HepG2 (cell line): ENCODE results near the gene ISOC2. TPM values are rescaled to one million over a fixed set of nuclear protein-coding genes. Genes with fewer than 3 reads are reported as not detected.

Experiments used
- DMAP1 ChIP-seq: IDR thresholded peaks from 2 replicates; pipeline ENCODE4 v1.6.1; 2016
- FLYWCH1 ChIP-seq: sonication (generic); formaldehyde crosslinking; IDR thresholded peaks from 2 replicates; pipeline ENCODE4 v1.8.1; 2023; ENCODE audit warnings: mild to moderate bottlenecking, missing genetic modification reagents
- HNRNPL ChIP-seq: fragments of 200-400 bp; formaldehyde crosslinking; IDR thresholded peaks from 2 replicates; pipeline ENCODE4 v1.6.1; 2017; ENCODE audit warnings: mild to moderate bottlenecking, low read depth, low read length
- IKZF1 ChIP-seq: fragments of 450-650 bp; IDR thresholded peaks from 2 replicates; pipeline ENCODE4 v1.7.1; 2016
- MED13 ChIP-seq: sonication (generic); formaldehyde crosslinking; IDR thresholded peaks from 2 replicates; pipeline ENCODE4 v1.5.0; 2020; ENCODE audit warnings: missing genetic modification reagents
- NR2C2 ChIP-seq: sonication (generic); formaldehyde crosslinking; IDR thresholded peaks from 2 replicates; pipeline ENCODE4 v1.4.0; 2020; ENCODE audit warnings: missing genetic modification reagents, mild to moderate bottlenecking, moderate library complexity, borderline replicate concordance
- NRL ChIP-seq: sonication (generic); formaldehyde crosslinking; IDR thresholded peaks from 2 replicates; pipeline ENCODE4 v1.5.0; 2020; ENCODE audit warnings: missing genetic modification reagents, mild to moderate bottlenecking, moderate library complexity, borderline replicate concordance
- SALL1 ChIP-seq: sonication (generic); formaldehyde crosslinking; IDR thresholded peaks from 2 replicates; pipeline ENCODE4 v1.8.0; 2022; ENCODE audit warnings: mild to moderate bottlenecking, missing genetic modification reagents
- SMAD3 ChIP-seq: sonication (generic); formaldehyde crosslinking; IDR thresholded peaks from 2 replicates; pipeline ENCODE4 v1.4.0; 2020; ENCODE audit warnings: missing genetic modification reagents
- THRA ChIP-seq: sonication (generic); formaldehyde crosslinking; IDR thresholded peaks from 2 replicates; pipeline ENCODE4 v1.4.0; 2020; ENCODE audit warnings: missing genetic modification reagents, borderline replicate concordance
- ZNF230 ChIP-seq: sonication (generic); formaldehyde crosslinking; IDR thresholded peaks from 2 replicates; pipeline ENCODE4 v1.4.0; 2020; ENCODE audit warnings: mild to moderate bottlenecking, missing genetic modification reagents
- ZNF335 ChIP-seq: sonication (generic); formaldehyde crosslinking; IDR thresholded peaks from 2 replicates; pipeline ENCODE4 v1.4.0; 2020; ENCODE audit warnings: missing genetic modification reagents
- ZNF33A ChIP-seq: sonication (generic); formaldehyde crosslinking; IDR thresholded peaks from 2 replicates; pipeline ENCODE4 v1.5.1; 2020; ENCODE audit warnings: missing genetic modification reagents, mild to moderate bottlenecking, moderate library complexity, borderline replicate concordance
- ZNF678 ChIP-seq: sonication (generic); formaldehyde crosslinking; IDR thresholded peaks from 2 replicates; pipeline ENCODE4 v1.4.0; 2020; ENCODE audit warnings: mild to moderate bottlenecking, missing genetic modification reagents
- ZSCAN30 ChIP-seq: sonication (generic); formaldehyde crosslinking; IDR thresholded peaks from 2 replicates; pipeline ENCODE4 v1.5.0; 2020; ENCODE audit warnings: mild to moderate bottlenecking, missing genetic modification reagents
- polyA plus RNA-seq, 8 experiments: library from polyadenylated mRNA; depleted of rRNA in 3 of 8; stranded (reverse) in 7 of 8; unstranded in 1 of 8; fragments of >200 nt; fragmentation: Illumina TruSeq in 4 of 8; extraction: Trizol in 4 of 8; gene quantifications; 2 replicates each; pipeline versions ENCODE4 v1.2.1 to v1.2.3, GENCODE V29; 2011 to 2016; ENCODE audit warnings: low read depth in 4 of 8, missing spikeins in 1 of 8, mixed read lengths in 1 of 8; ENCODE audit not compliant: insufficient read depth in 1 of 8
- total RNA-seq, 5 experiments: library from RNA; depleted of rRNA; stranded (reverse); fragments of >200 nt; fragmentation: Illumina TruSeq; extraction: Trizol; gene quantifications; 2 replicates each; pipeline ENCODE4 v1.2.3, GENCODE V29; 2016; ENCODE audit warnings: low read depth in 1 of 5
- TF ChIP-seq, protein P1 (sequence below), 2 experiments: sonication (generic) in 1 of 2; formaldehyde crosslinking in 1 of 2; IDR thresholded peaks; 2 replicates each; pipeline versions ENCODE4 v1.6.1 to v1.9.0; 2014 to 2022; ENCODE audit warnings: antibody characterized with exemption in 1 of 2, borderline replicate concordance in 1 of 2, inconsistent platforms in 1 of 2, low read depth in 1 of 2, missing genetic modification reagents in 1 of 2
- TF ChIP-seq, protein P2 (sequence below): IDR thresholded peaks from 2 replicates; pipeline ENCODE4 v1.6.1; 2018; ENCODE audit warnings: missing genetic modification reagents, mild to moderate bottlenecking, missing compliant biosample characterization
- TF ChIP-seq, protein P3 (sequence below): sonication (generic); formaldehyde crosslinking; IDR thresholded peaks from 2 replicates; pipeline ENCODE4 v1.9.0; 2021; ENCODE audit warnings: missing genetic modification reagents, borderline replicate concordance

The ISOC2 gene
- total and polyA plus RNA-seq, 2 of the 13 experiments (the other 11 are each of a cell fraction or from before 2014, with no cell fraction given): 76.8 to 105 TPM

DNA sequence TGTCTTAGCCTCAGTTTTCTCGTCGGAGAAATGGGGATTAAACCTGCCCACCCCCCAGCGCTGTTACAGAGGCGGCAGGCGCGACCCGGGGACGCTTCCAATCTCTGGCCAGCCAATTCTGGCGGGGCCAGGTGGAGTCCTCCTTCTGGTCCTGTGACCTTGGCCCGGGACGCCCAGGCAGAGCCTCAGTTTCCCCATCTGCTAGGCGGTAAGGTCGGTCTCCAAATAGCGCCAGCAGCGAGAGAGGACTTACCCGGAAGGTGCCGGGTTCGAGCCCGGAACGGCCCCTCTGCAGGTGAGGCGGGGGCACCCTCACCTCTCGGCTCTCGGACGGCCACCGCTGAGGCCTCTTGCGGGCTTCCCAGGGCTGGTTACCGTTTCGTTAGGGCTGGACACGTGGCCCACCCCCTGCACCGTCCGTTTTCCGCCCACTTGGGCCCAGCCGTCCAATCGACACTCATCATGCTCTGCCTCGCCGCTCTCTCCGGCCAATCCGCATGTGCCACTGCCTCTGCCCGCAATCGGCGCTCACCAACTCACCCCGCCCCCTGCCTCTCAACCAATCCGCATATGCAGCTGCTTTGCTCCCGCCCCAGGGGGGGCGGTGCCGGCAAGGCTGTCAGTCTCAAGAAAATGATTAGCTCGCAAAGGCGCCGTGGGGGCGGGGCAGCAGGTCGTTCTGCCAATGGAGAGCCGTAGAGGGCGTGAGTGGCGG lies at the start of gene ISOC2 (continued):
- TF ChIP-seq, protein P1, sequence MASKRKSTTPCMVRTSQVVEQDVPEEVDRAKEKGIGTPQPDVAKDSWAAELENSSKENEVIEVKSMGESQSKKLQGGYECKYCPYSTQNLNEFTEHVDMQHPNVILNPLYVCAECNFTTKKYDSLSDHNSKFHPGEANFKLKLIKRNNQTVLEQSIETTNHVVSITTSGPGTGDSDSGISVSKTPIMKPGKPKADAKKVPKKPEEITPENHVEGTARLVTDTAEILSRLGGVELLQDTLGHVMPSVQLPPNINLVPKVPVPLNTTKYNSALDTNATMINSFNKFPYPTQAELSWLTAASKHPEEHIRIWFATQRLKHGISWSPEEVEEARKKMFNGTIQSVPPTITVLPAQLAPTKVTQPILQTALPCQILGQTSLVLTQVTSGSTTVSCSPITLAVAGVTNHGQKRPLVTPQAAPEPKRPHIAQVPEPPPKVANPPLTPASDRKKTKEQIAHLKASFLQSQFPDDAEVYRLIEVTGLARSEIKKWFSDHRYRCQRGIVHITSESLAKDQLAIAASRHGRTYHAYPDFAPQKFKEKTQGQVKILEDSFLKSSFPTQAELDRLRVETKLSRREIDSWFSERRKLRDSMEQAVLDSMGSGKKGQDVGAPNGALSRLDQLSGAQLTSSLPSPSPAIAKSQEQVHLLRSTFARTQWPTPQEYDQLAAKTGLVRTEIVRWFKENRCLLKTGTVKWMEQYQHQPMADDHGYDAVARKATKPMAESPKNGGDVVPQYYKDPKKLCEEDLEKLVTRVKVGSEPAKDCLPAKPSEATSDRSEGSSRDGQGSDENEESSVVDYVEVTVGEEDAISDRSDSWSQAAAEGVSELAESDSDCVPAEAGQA (IDR thresholded peaks at IDR 0.05; ENCODE audit: low read depth): no peak
- TF ChIP-seq, protein P1 (CRISPR knock-in tag; IDR thresholded peaks at IDR 0.05; ENCODE audit: borderline replicate concordance): 0 out of 2 replicates have a peak, but pooled peaks have one; percentile 62
- TF ChIP-seq IKZF1 (no peak), NR2C2 (CRISPR knock-in tag) (peak; percentile 40; the same call in 1 of the 2 replicates), ZNF678 (CRISPR knock-in tag) (no peak), ZSCAN30 (CRISPR knock-in tag) (no peak), MED13 (CRISPR knock-in tag) (0 out of 2 replicates have a peak, but pooled peaks have one; percentile 38), SALL1 (CRISPR knock-in tag) (peak; percentile 66), DMAP1 (peak; percentile 78), SMAD3 (peak; percentile 55; the same call in 1 of the 2 replicates), ZNF230 (CRISPR knock-in tag) (peak; percentile 68; the same call in 1 of the 2 replicates), THRA (CRISPR knock-in tag) (0 out of 2 replicates have a peak, but pooled peaks have one; percentile 66), HNRNPL (peak; percentile 67; the same call in 1 of the 2 replicates), FLYWCH1 (CRISPR knock-in tag) (no peak), ZNF33A (CRISPR knock-in tag) (peak; percentile 75; the same call in 1 of the 2 replicates), NRL (CRISPR knock-in tag) (0 out of 2 replicates have a peak, but pooled peaks have one; percentile 19), ZNF335 (no peak)
- TF ChIP-seq, protein P2, sequence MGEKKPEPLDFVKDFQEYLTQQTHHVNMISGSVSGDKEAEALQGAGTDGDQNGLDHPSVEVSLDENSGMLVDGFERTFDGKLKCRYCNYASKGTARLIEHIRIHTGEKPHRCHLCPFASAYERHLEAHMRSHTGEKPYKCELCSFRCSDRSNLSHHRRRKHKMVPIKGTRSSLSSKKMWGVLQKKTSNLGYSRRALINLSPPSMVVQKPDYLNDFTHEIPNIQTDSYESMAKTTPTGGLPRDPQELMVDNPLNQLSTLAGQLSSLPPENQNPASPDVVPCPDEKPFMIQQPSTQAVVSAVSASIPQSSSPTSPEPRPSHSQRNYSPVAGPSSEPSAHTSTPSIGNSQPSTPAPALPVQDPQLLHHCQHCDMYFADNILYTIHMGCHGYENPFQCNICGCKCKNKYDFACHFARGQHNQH (CRISPR knock-in tag): peak; percentile 51; the same call in 1 of the 2 replicates
- TF ChIP-seq, protein P3, sequence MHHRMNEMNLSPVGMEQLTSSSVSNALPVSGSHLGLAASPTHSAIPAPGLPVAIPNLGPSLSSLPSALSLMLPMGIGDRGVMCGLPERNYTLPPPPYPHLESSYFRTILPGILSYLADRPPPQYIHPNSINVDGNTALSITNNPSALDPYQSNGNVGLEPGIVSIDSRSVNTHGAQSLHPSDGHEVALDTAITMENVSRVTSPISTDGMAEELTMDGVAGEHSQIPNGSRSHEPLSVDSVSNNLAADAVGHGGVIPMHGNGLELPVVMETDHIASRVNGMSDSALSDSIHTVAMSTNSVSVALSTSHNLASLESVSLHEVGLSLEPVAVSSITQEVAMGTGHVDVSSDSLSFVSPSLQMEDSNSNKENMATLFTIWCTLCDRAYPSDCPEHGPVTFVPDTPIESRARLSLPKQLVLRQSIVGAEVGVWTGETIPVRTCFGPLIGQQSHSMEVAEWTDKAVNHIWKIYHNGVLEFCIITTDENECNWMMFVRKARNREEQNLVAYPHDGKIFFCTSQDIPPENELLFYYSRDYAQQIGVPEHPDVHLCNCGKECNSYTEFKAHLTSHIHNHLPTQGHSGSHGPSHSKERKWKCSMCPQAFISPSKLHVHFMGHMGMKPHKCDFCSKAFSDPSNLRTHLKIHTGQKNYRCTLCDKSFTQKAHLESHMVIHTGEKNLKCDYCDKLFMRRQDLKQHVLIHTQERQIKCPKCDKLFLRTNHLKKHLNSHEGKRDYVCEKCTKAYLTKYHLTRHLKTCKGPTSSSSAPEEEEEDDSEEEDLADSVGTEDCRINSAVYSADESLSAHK (CRISPR knock-in tag): no peak
